ENCODE data around the gene PRKRIP1. TPM values are rescaled to one million over a fixed set of nuclear protein-coding genes. Genes with fewer than 3 reads are reported as not detected.

The PRKRIP1 gene
- polyA plus RNA-seq, 3 donors, result 6.6 to 27.0 (median 7.4) TPM

GRCh38 chr7:102439963-102440795 lies 44.0 kb downstream of the PRKRIP1 start:
- Histone ChIP-seq H3K27ac (ENCODE audit: low read depth in 1 of 2, low read length in 2 of 2) (no peak overlapping the region), H3K9me3 (replicated peaks in 1 of 2; ENCODE audit: control insufficient read depth in 1 of 2, insufficient read depth in 1 of 2, low read length in 2 of 2) (no peaks in the 10 kb centered on the region), H2AFZ (ENCODE audit: insufficient read depth, low read depth, low read length, poor library complexity, severe bottlenecking) (no peak overlapping the region), H3K36me3 (replicated peaks in 1 of 2; ENCODE audit: control insufficient read depth in 1 of 2, insufficient read depth in 2 of 2, low read length in 2 of 2) (peaks cover 25 to 53% of the 10 kb centered on the region in 2 donors), H3K27me3 (ENCODE audit: control insufficient read depth in 2 of 2, insufficient read depth in 2 of 2, low read length in 2 of 2) (no peaks in the 10 kb centered on the region), H3K79me2 (ENCODE audit: insufficient read depth, low read length) (peaks cover 2% of the 10 kb centered on the region), H3K4me1 (ENCODE audit: control insufficient read depth in 1 of 2, insufficient read depth in 2 of 2, low read length in 2 of 2) (peaks cover under 1 to 3% of the 10 kb centered on the region in 2 donors), H3K4me2 (replicated peaks; ENCODE audit: extremely low read depth, low read length, poor library complexity, severe bottlenecking) (no peak overlapping the region), H3K4me3 (replicated peaks in 1 of 3; ENCODE audit: low read depth in 2 of 3, low read length in 3 of 3) (no peak overlapping the region), H3K9ac (ENCODE audit: insufficient read depth, low read length, poor library complexity, severe bottlenecking) (no peak overlapping the region), H4K20me1 (ENCODE audit: insufficient read depth, low read length) (no peaks in the 10 kb centered on the region)
- no peak for TF ChIP-seq CTCF (IDR thresholded peaks at IDR 0.05)
- intact Hi-C loops (cut with micrococcal nuclease), result no loop called here
- H3K4me1 Mint-ChIP-seq, result peaks cover 9% of the 10 kb centered on the region
- WGBS (ENCODE audit: insufficient coverage), result 93% methylated on average over 11 of the region's 17 CpGs
- peaks cover 0 to 3% (median 0%) of the 10 kb centered on the region in 7 donors for H3K9me3 Mint-ChIP-seq
- no peak overlapping the region for H3K4me3 Mint-ChIP-seq
- DNase-seq, result no peak
- H3K36me3 Mint-ChIP-seq, result peaks cover 33 to 38% of the 10 kb centered on the region in 2 donors
- H3K27me3 Mint-ChIP-seq (ENCODE audit: low read depth in 3 of 3), result peaks cover 0 to 4% (median 3%) of the 10 kb centered on the region in 3 donors
- no peak overlapping the region for H3K27ac Mint-ChIP-seq

- DNase-seq, result no peak
- intact Hi-C loops (cut with micrococcal nuclease), result loop anchor here in 1 of 2 donors (5.0 kb wide), 1 partner anchor 33 kb away; no protein-coding TSS in a partner anchor
- Mint-ChIP-seq H3K27ac (peak overlapping the region in 1 of 7 donors; percentile 48), H3K36me3 (peaks cover 33 to 55% of the 10 kb centered on the region in 2 donors), H3K4me3 (no peak overlapping the region), H3K4me1 (peaks cover 4% of the 10 kb centered on the region), H3K9me3 (peaks cover 0 to 3% (median 0%) of the 10 kb centered on the region in 7 donors), H3K27me3 (ENCODE audit: low read depth in 3 of 3) (peaks cover 0 to 4% (median 3%) of the 10 kb centered on the region in 3 donors)
- 97% methylated on average over 9 of the region's 17 CpGs for WGBS (ENCODE audit: insufficient coverage)
- Histone ChIP-seq H3K4me1 (ENCODE audit: control insufficient read depth in 1 of 2, insufficient read depth in 2 of 2, low read length in 2 of 2) (peaks cover 0 to 3% of the 10 kb centered on the region in 2 donors), H3K27me3 (ENCODE audit: control insufficient read depth in 2 of 2, insufficient read depth in 2 of 2, low read length in 2 of 2) (no peaks in the 10 kb centered on the region), H4K20me1 (ENCODE audit: insufficient read depth, low read length) (peaks cover 12% of the 10 kb centered on the region), H3K9me3 (replicated peaks in 1 of 2; ENCODE audit: control insufficient read depth in 1 of 2, insufficient read depth in 1 of 2, low read length in 2 of 2) (no peaks in the 10 kb centered on the region), H3K9ac (ENCODE audit: insufficient read depth, low read length, poor library complexity, severe bottlenecking) (no peak overlapping the region), H3K36me3 (replicated peaks in 1 of 2; ENCODE audit: control insufficient read depth in 1 of 2, insufficient read depth in 2 of 2, low read length in 2 of 2) (peaks cover 32 to 58% of the 10 kb centered on the region in 2 donors), H2AFZ (ENCODE audit: insufficient read depth, low read depth, low read length, poor library complexity, severe bottlenecking) (no peak overlapping the region), H3K4me3 (replicated peaks in 1 of 3; ENCODE audit: low read depth in 2 of 3, low read length in 3 of 3) (no peak overlapping the region), H3K79me2 (ENCODE audit: insufficient read depth, low read length) (no peaks in the 10 kb centered on the region), H3K4me2 (replicated peaks; ENCODE audit: extremely low read depth, low read length, poor library complexity, severe bottlenecking) (no peak overlapping the region), H3K27ac (ENCODE audit: low read depth in 1 of 2, low read length in 2 of 2) (no peak overlapping the region)
- TF ChIP-seq CTCF (IDR thresholded peaks at IDR 0.05), result no peak
Observed at GRCh38 chr7:102444961-102445673, 49.0 kb downstream of the PRKRIP1 start.

All from CD14-positive monocyte (primary cell).